ENCODE measurements around the gene OR11H6.
"Not testable (repeated sequence)": the region's sequence is repeated elsewhere in the genome, so short reads cannot be mapped to it uniquely, and the experiment has no call there.

DNA sequence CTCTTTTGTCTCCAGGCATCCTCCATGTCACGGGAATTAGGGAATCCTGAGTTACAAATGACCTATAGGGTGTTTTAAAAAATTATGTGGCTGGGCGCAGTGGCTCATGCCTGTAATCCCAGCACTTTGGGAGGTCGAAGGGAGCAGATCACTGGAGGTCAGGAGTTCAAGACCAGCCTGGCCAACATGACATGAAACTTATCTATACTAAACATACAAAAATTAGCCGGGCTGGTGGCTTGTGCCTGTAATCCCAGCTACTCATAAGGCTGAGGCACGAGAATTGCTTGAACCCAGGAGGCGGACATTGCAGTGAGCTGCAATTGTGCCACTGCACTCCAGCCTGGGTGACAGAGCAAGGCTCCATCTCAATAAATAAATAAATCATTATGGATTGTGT, 28.3 kb upstream of the OR11H6 start:
- not testable (repeated sequence) for TF ChIP-seq POLR2A (IDR thresholded peaks at IDR 0.05)
- TF ChIP-seq, protein P1, sequence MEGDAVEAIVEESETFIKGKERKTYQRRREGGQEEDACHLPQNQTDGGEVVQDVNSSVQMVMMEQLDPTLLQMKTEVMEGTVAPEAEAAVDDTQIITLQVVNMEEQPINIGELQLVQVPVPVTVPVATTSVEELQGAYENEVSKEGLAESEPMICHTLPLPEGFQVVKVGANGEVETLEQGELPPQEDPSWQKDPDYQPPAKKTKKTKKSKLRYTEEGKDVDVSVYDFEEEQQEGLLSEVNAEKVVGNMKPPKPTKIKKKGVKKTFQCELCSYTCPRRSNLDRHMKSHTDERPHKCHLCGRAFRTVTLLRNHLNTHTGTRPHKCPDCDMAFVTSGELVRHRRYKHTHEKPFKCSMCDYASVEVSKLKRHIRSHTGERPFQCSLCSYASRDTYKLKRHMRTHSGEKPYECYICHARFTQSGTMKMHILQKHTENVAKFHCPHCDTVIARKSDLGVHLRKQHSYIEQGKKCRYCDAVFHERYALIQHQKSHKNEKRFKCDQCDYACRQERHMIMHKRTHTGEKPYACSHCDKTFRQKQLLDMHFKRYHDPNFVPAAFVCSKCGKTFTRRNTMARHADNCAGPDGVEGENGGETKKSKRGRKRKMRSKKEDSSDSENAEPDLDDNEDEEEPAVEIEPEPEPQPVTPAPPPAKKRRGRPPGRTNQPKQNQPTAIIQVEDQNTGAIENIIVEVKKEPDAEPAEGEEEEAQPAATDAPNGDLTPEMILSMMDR (IDR thresholded peaks at IDR 0.05), result not testable (repeated sequence)
